Hepatocyte (in vitro differentiated cells): Measurements from ENCODE around the gene NODAL. TPM values are rescaled to one million over a fixed set of nuclear protein-coding genes. Genes with fewer than 3 reads are reported as not detected.

Experiments
- DNase-seq: peaks from one replicate; pipeline ENCODE4 v3.0.0-alpha.2; 2016; ENCODE audit warnings: low spot score
- H2AFZ ChIP-seq: fragments of 200-600 bp; sonication (generic); 2 replicates; pipeline ENCODE4 v1.6.0; 2016; ENCODE audit warnings: antibody characterized with exemption, mild to moderate bottlenecking
- H3K27ac ChIP-seq: fragments of 200-600 bp; sonication (generic); 2 replicates; pipeline ENCODE4 v1.5.1; 2016; ENCODE audit warnings: mild to moderate bottlenecking
- H3K27me3 ChIP-seq: fragments of 200-600 bp; sonication (generic); 2 replicates; pipeline ENCODE4 v1.6.1; 2016
- H3K36me3 ChIP-seq: fragments of 200-600 bp; sonication (generic); replicated peaks from 2 replicates; pipeline ENCODE4 v1.5.1; 2016; ENCODE audit warnings: low read depth; ENCODE audit not compliant: insufficient read depth
- H3K4me1 ChIP-seq: fragments of 200-600 bp; sonication (generic); 2 replicates; pipeline ENCODE4 v1.5.1; 2016; ENCODE audit warnings: mild to moderate bottlenecking, moderate library complexity; ENCODE audit not compliant: insufficient read depth
- H3K4me2 ChIP-seq: fragments of 200-600 bp; sonication (generic); 2 replicates; pipeline ENCODE4 v1.6.0; 2016
- H3K4me3 ChIP-seq: fragments of 200-600 bp; sonication (generic); 2 replicates; pipeline ENCODE4 v1.5.1; 2016; ENCODE audit warnings: mild to moderate bottlenecking
- H3K79me2 ChIP-seq: fragments of 200-600 bp; sonication (generic); 2 replicates; pipeline ENCODE4 v1.6.0; 2017; ENCODE audit warnings: mild to moderate bottlenecking
- H3K9me2 ChIP-seq: fragments of 200-600 bp; sonication (generic); replicated peaks from 2 replicates; pipeline ENCODE4 v1.6.0; 2017; ENCODE audit warnings: mild to moderate bottlenecking; ENCODE audit not compliant: insufficient read depth
- H3K9me3 ChIP-seq: fragments of 200-600 bp; sonication (generic); 2 replicates; pipeline ENCODE4 v1.5.1; 2016; ENCODE audit warnings: low read depth, mild to moderate bottlenecking
- H4K20me1 ChIP-seq: fragments of 200-600 bp; sonication (generic); 2 replicates; pipeline ENCODE4 v1.6.0; 2016; ENCODE audit warnings: mild to moderate bottlenecking; ENCODE audit not compliant: insufficient read depth, poor library complexity, severe bottlenecking
- CTCF ChIP-seq: fragments of 200-600 bp; sonication (generic); IDR thresholded peaks from 2 replicates; pipeline ENCODE4 v1.5.1; 2016; ENCODE audit warnings: antibody characterized with exemption, mild to moderate bottlenecking; ENCODE audit not compliant: poor library complexity
- EZH2 ChIP-seq: fragments of 200-600 bp; sonication (generic); IDR thresholded peaks from 2 replicates; pipeline ENCODE4 v1.6.1; 2016; ENCODE audit warnings: antibody characterized with exemption, mild to moderate bottlenecking, borderline replicate concordance
- EZH2phosphoT487 ChIP-seq: fragments of 200-600 bp; sonication (generic); IDR thresholded peaks from one replicate; pipeline ENCODE4 v1.6.1; 2018; ENCODE audit warnings: antibody characterized with exemption, mild to moderate bottlenecking, low read depth, moderate library complexity; ENCODE audit not compliant: unreplicated experiment, severe bottlenecking
- WGBS: methylation state at CpG from one replicate; pipeline ENCODE4 v1.1.6; 2016; ENCODE audit warnings: low lambda C conversion rate; ENCODE audit errors: missing lambda C conversion rate; 5-methylcytosine and 5-hydroxymethylcytosine counted together
- polyA plus RNA-seq: library from polyadenylated mRNA; unstranded; fragments of >200 nt; fragmentation: Nextera tagmentation; extraction: Ambion mirVana; gene quantifications from 2 replicates; pipeline ENCODE4 v1.2.1, GENCODE V29; 2016
- total RNA-seq: library from RNA; depleted of rRNA; stranded (reverse); fragments of >200 nt; gene quantifications from 2 replicates; pipeline ENCODE4 v1.2.3, GENCODE V29; 2014

Gene NODAL
- total and polyA plus RNA-seq, 2 experiments from 2014 or later: not detected

GRCh38 chr10:70482982-70483760 is 41.7 kb upstream of the NODAL start:
- TF ChIP-seq EZH2 (no peak), CTCF (no peak), EZH2phosphoT487 (no peak)
- no peak for DNase-seq
- no peak overlapping the region for H3K27ac ChIP-seq
- H3K9me2 ChIP-seq: no peaks in the 10 kb centered on the region
- no peak overlapping the region for H3K4me2 ChIP-seq
- no peaks in the 10 kb centered on the region for H4K20me1 ChIP-seq
- H3K9me3 ChIP-seq: no peaks in the 10 kb centered on the region
- H3K4me1 ChIP-seq: peaks cover 13% of the 10 kb centered on the region
- WGBS: 59% methylated on average over 8 of the region's 8 CpGs
- H3K36me3 ChIP-seq: no peaks in the 10 kb centered on the region
- H2AFZ ChIP-seq: no peak overlapping the region
- no peak overlapping the region for H3K4me3 ChIP-seq
- H3K79me2 ChIP-seq: no peaks in the 10 kb centered on the region
- peaks cover 15% of the 10 kb centered on the region for H3K27me3 ChIP-seq

- no peak overlapping the region for H3K27ac ChIP-seq
- TF ChIP-seq EZH2phosphoT487 (no peak), EZH2 (no peak)
- H3K4me2 ChIP-seq: no peak overlapping the region
- H2AFZ ChIP-seq: no peak overlapping the region
- H3K9me3 ChIP-seq: no peaks in the 10 kb centered on the region
- no peak for DNase-seq
- peaks cover 24% of the 10 kb centered on the region for H3K27me3 ChIP-seq
- WGBS: 71% methylated on average over 7 of the region's 7 CpGs
- H4K20me1 ChIP-seq: no peaks in the 10 kb centered on the region
- no peaks in the 10 kb centered on the region for H3K36me3 ChIP-seq
- H3K4me1 ChIP-seq: peaks cover 16% of the 10 kb centered on the region
- H3K9me2 ChIP-seq: no peaks in the 10 kb centered on the region
- no peaks in the 10 kb centered on the region for H3K79me2 ChIP-seq
- H3K4me3 ChIP-seq: no peak overlapping the region
Observed at GRCh38 chr10:70481831-70482530, 40.5 kb upstream of the NODAL start.

GRCh38 chr10:70481105-70481504 is 39.6 kb upstream of the NODAL start:
- Histone ChIP-seq H3K4me3 (no peak overlapping the region), H3K4me2 (no peak overlapping the region), H3K4me1 (peaks cover 16% of the 10 kb centered on the region), H3K79me2 (no peaks in the 10 kb centered on the region), H3K36me3 (no peaks in the 10 kb centered on the region), H3K27me3 (peaks cover 31% of the 10 kb centered on the region), H3K9me2 (no peaks in the 10 kb centered on the region), H4K20me1 (no peaks in the 10 kb centered on the region), H3K9me3 (no peaks in the 10 kb centered on the region), H3K27ac (no peak overlapping the region), H2AFZ (no peak overlapping the region)
- no peak for DNase-seq
- WGBS: 91% methylated on average over 9 of the region's 9 CpGs
- no peak for TF ChIP-seq EZH2
- TF ChIP-seq CTCF: no peak
- TF ChIP-seq EZH2phosphoT487: no peak
